K562 (cell line): ENCODE measurements around the gene ARHGEF17. TPM values are rescaled to one million over a fixed set of nuclear protein-coding genes. Genes with fewer than 3 reads are reported as not detected.

Experiments
- CBX5 ChIP-seq: IDR thresholded peaks from 2 replicates; pipeline ENCODE4 v1.6.1; 2014; ENCODE audit warnings: low read depth, borderline replicate concordance
- CC2D1A ChIP-seq: fragments of 450-650 bp; IDR thresholded peaks from 2 replicates; pipeline ENCODE4 v1.6.1; 2017; ENCODE audit warnings: mild to moderate bottlenecking
- CCAR2 ChIP-seq: fragments of 200-400 bp; formaldehyde crosslinking; IDR thresholded peaks from 2 replicates; pipeline ENCODE4 v1.6.1; 2017; ENCODE audit warnings: mild to moderate bottlenecking, low read depth, low read length
- CREB1 ChIP-seq, 2 experiments: sonication (generic) in 1 of 2; formaldehyde crosslinking in 1 of 2; IDR thresholded peaks; 2 replicates each; pipeline versions ENCODE4 v1.6.1 to v1.8.0; 2012 to 2022; ENCODE audit warnings: inconsistent platforms in 1 of 2, mild to moderate bottlenecking in 1 of 2, missing genetic modification reagents in 1 of 2, moderate library complexity in 1 of 2
- MCM7 ChIP-seq, 2 experiments: fragments of 450-650 bp; IDR thresholded peaks; 2 replicates each; pipeline ENCODE4 v1.6.1; 2016 to 2018
- RNF2 ChIP-seq: sonication (generic); IDR thresholded peaks from 2 replicates; pipeline ENCODE4 v1.6.1; 2016
- SMAD4 ChIP-seq: fragments of 250-450 bp; sonication (Bioruptor Pico); conservative IDR thresholded peaks from 2 replicates; pipeline ENCODE4 v1.8.0; 2021; ENCODE audit warnings: inconsistent platforms, mild to moderate bottlenecking, moderate library complexity
- SMARCA4 ChIP-seq: fragments of 450-650 bp; IDR thresholded peaks from 2 replicates; pipeline ENCODE4 v1.6.1; 2016
- ZNF766 ChIP-seq: fragments of 200-800 bp; sonication (Bioruptor generic); conservative IDR thresholded peaks from 2 replicates; pipeline ENCODE4 v1.6.1; 2016; ENCODE audit warnings: missing genetic modification characterization, missing compliant biosample characterization
- polyA plus RNA-seq, 8 experiments: library from polyadenylated mRNA; depleted of rRNA in 4 of 8; stranded (reverse) in 5 of 8; unstranded in 3 of 8; fragments of >200 nt; fragmentation: Nextera tagmentation in 2 of 8; fragmentation: Illumina TruSeq in 1 of 8; extraction: Ambion mirVana in 2 of 8; extraction: Trizol in 1 of 8; gene quantifications; 2 replicates each; pipeline versions ENCODE4 v1.2.1 to v1.2.3, GENCODE V29; 2011 to 2014; ENCODE audit warnings: inconsistent platforms in 1 of 8, missing spikeins in 1 of 8
- total RNA-seq, 7 experiments: library from RNA; depleted of rRNA in 6 of 7; stranded (reverse); fragments of >200 nt in 6 of 7; fragmentation: Illumina TruSeq in 2 of 7; extraction: Trizol in 2 of 7; gene quantifications; 2 replicates each; pipeline versions ENCODE4 v1.2.1 to v1.2.3, GENCODE V29; 2011 to 2021; ENCODE audit warnings: low replicate concordance in 1 of 7
- TF ChIP-seq, protein P1 (sequence below): sonication (generic); formaldehyde crosslinking; IDR thresholded peaks from 2 replicates; pipeline ENCODE4 v1.4.0; 2020; ENCODE audit warnings: mild to moderate bottlenecking, missing genetic modification reagents
- TF ChIP-seq, protein P2 (sequence below): fragments of 200-800 bp; sonication (Bioruptor generic); IDR thresholded peaks from 2 replicates; pipeline ENCODE4 v1.6.1; 2017; ENCODE audit warnings: missing genetic modification characterization, missing compliant biosample characterization
- TF ChIP-seq, protein P3 (sequence below): IDR thresholded peaks from 2 replicates; pipeline ENCODE4 v1.6.1; 2011; ENCODE audit not compliant: insufficient read length; ENCODE audit errors: extremely low read depth
- TF ChIP-seq, protein P4 (sequence below): conservative IDR thresholded peaks from 2 replicates; pipeline ENCODE4 v1.6.1; 2011; ENCODE audit warnings: low read depth, mild to moderate bottlenecking, low read length; ENCODE audit not compliant: control insufficient read depth
- TF ChIP-seq, protein P5 (sequence below), 2 experiments: fragments of 150-350 bp in 1 of 2; IDR thresholded peaks; 2 replicates each; pipeline ENCODE4 v1.6.1; 2012 to 2016; ENCODE audit warnings: low read depth in 2 of 2, low read length in 2 of 2, mild to moderate bottlenecking in 1 of 2, moderate library complexity in 1 of 2
- TF ChIP-seq, protein P6 (sequence below): IDR thresholded peaks from 2 replicates; pipeline ENCODE4 v1.6.1; 2011; ENCODE audit warnings: borderline replicate concordance, low read depth, mild to moderate bottlenecking, moderate library complexity, low read length; ENCODE audit not compliant: insufficient read depth, poor library complexity, severe bottlenecking

ARHGEF17 gene
- total and polyA plus RNA-seq, 9 of the 15 experiments (the other 6 are each of a cell fraction or from before 2014, with no cell fraction given) = 0.04 to 0.68 (median 0.10) TPM; not detected in 2

DNA sequence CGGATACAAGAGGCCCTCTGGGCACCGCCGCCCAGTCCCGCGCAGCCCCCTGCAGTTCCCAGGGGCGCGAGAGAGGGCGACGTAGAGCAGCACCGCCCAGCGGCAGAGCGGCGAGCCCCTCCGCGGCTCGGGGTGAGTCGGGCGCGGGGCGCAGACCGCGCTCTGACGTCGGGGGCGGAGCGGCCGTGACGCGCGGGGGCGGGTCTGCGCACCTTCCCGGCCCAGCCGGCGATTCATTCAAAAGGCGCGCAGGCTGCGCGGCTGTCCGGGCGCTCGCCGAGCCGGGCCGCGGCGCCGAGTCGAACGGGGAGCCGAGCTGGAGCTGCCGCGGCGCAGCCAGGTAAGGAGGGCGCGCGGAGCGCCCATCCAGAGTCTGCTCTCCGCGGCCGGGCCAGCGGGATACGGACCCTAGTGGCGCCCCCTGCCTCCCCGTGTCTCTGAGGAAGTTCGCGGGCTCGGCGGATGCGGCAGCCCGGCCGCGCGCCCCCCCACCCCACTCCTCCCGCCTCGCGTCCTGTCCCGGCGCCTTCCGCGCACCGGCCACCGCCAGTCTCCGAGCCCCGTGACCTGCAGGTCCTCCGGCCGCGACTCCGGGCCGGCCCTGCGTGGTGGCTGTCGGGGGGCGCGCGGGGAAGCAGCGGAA, 68.2 kb downstream of the ARHGEF17 start, which contains the start of gene RELT (continued):
- TF ChIP-seq ZNF766 (CRISPR knock-in tag) = 0 out of 2 replicates have a peak, but pooled peaks have one; percentile 11
- no peak for TF ChIP-seq SMARCA4
- TF ChIP-seq, protein P1, sequence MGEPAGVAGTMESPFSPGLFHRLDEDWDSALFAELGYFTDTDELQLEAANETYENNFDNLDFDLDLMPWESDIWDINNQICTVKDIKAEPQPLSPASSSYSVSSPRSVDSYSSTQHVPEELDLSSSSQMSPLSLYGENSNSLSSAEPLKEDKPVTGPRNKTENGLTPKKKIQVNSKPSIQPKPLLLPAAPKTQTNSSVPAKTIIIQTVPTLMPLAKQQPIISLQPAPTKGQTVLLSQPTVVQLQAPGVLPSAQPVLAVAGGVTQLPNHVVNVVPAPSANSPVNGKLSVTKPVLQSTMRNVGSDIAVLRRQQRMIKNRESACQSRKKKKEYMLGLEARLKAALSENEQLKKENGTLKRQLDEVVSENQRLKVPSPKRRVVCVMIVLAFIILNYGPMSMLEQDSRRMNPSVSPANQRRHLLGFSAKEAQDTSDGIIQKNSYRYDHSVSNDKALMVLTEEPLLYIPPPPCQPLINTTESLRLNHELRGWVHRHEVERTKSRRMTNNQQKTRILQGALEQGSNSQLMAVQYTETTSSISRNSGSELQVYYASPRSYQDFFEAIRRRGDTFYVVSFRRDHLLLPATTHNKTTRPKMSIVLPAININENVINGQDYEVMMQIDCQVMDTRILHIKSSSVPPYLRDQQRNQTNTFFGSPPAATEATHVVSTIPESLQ (CRISPR knock-in tag) = 0 out of 2 replicates have a peak, but pooled peaks have one; percentile 41
- TF ChIP-seq RNF2 = no peak; the same call in 1 of the 2 replicates
- peak; percentile 60; the same call in 1 of the 2 replicates for TF ChIP-seq SMAD4 (CRISPR knock-in tag)
- TF ChIP-seq CREB1 (IDR thresholded peaks at IDR 0.05) = peak; percentile 92
- TF ChIP-seq CREB1 (CRISPR knock-in tag; IDR thresholded peaks at IDR 0.05) = peak; percentile 86
- TF ChIP-seq CC2D1A = no peak
- TF ChIP-seq CCAR2 = no peak
- TF ChIP-seq, protein P2, sequence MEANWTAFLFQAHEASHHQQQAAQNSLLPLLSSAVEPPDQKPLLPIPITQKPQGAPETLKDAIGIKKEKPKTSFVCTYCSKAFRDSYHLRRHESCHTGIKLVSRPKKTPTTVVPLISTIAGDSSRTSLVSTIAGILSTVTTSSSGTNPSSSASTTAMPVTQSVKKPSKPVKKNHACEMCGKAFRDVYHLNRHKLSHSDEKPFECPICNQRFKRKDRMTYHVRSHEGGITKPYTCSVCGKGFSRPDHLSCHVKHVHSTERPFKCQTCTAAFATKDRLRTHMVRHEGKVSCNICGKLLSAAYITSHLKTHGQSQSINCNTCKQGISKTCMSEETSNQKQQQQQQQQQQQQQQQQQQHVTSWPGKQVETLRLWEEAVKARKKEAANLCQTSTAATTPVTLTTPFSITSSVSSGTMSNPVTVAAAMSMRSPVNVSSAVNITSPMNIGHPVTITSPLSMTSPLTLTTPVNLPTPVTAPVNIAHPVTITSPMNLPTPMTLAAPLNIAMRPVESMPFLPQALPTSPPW (CRISPR knock-in tag) = peak; percentile 73
- TF ChIP-seq, protein P3, sequence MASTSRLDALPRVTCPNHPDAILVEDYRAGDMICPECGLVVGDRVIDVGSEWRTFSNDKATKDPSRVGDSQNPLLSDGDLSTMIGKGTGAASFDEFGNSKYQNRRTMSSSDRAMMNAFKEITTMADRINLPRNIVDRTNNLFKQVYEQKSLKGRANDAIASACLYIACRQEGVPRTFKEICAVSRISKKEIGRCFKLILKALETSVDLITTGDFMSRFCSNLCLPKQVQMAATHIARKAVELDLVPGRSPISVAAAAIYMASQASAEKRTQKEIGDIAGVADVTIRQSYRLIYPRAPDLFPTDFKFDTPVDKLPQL = no peak
- TF ChIP-seq, protein P4, sequence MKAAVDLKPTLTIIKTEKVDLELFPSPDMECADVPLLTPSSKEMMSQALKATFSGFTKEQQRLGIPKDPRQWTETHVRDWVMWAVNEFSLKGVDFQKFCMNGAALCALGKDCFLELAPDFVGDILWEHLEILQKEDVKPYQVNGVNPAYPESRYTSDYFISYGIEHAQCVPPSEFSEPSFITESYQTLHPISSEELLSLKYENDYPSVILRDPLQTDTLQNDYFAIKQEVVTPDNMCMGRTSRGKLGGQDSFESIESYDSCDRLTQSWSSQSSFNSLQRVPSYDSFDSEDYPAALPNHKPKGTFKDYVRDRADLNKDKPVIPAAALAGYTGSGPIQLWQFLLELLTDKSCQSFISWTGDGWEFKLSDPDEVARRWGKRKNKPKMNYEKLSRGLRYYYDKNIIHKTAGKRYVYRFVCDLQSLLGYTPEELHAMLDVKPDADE = peak; percentile 64; the same call in 1 of the 2 replicates
- TF ChIP-seq, protein P5, sequence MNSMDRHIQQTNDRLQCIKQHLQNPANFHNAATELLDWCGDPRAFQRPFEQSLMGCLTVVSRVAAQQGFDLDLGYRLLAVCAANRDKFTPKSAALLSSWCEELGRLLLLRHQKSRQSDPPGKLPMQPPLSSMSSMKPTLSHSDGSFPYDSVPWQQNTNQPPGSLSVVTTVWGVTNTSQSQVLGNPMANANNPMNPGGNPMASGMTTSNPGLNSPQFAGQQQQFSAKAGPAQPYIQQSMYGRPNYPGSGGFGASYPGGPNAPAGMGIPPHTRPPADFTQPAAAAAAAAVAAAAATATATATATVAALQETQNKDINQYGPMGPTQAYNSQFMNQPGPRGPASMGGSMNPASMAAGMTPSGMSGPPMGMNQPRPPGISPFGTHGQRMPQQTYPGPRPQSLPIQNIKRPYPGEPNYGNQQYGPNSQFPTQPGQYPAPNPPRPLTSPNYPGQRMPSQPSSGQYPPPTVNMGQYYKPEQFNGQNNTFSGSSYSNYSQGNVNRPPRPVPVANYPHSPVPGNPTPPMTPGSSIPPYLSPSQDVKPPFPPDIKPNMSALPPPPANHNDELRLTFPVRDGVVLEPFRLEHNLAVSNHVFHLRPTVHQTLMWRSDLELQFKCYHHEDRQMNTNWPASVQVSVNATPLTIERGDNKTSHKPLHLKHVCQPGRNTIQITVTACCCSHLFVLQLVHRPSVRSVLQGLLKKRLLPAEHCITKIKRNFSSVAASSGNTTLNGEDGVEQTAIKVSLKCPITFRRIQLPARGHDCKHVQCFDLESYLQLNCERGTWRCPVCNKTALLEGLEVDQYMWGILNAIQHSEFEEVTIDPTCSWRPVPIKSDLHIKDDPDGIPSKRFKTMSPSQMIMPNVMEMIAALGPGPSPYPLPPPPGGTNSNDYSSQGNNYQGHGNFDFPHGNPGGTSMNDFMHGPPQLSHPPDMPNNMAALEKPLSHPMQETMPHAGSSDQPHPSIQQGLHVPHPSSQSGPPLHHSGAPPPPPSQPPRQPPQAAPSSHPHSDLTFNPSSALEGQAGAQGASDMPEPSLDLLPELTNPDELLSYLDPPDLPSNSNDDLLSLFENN (IDR thresholded peaks at IDR 0.05; ENCODE audit: low read depth in 2 of 2, low read length in 2 of 2) = 0 out of 4 replicates have a peak, but pooled peaks of 1 of the 2 experiments have one; percentile 70
- no peak for TF ChIP-seq MCM7 (IDR thresholded peaks at IDR 0.05)
- TF ChIP-seq, protein P6, sequence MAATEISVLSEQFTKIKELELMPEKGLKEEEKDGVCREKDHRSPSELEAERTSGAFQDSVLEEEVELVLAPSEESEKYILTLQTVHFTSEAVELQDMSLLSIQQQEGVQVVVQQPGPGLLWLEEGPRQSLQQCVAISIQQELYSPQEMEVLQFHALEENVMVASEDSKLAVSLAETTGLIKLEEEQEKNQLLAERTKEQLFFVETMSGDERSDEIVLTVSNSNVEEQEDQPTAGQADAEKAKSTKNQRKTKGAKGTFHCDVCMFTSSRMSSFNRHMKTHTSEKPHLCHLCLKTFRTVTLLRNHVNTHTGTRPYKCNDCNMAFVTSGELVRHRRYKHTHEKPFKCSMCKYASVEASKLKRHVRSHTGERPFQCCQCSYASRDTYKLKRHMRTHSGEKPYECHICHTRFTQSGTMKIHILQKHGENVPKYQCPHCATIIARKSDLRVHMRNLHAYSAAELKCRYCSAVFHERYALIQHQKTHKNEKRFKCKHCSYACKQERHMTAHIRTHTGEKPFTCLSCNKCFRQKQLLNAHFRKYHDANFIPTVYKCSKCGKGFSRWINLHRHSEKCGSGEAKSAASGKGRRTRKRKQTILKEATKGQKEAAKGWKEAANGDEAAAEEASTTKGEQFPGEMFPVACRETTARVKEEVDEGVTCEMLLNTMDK = peak; percentile 69
- TF ChIP-seq CBX5 = 0 out of 2 replicates have a peak, but pooled peaks have one; percentile 11
